HG03521 (cell line): Measurements from ENCODE around the gene CXCL16.
"Not testable (repeated sequence)": the region's sequence is repeated elsewhere in the genome, so short reads cannot be mapped to it uniquely, and the experiment has no call there.

ENCODE experiments used
- ATAC-seq: cut with Tn5 transposase; IDR thresholded peaks from one replicate; pipeline ENCODE4 v1.9.1; 2021; ENCODE audit warnings: mild to moderate bottlenecking, moderate library complexity; ENCODE audit not compliant: unreplicated experiment

CXCL16 gene

DNA sequence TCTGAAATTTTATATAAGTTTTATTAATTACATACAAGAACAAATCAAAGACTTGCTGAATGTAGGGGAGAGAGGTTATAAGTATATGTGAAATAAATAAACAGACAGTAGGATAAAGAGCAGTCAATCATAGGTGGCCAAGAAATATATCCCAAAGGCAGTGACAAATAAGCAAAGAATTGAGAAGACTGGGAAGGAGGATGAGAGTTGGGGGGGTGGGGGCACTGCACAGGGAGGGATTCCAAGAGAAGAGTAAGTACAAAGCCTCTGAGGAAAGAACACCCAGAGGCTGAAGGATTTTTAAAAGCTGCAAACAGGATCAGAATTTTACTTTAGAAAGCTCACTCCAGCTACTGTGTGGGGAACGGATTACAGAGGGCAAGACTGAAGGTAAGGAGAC is 38.6 kb downstream of the CXCL16 start:
- ATAC-seq, result no peak

DNA sequence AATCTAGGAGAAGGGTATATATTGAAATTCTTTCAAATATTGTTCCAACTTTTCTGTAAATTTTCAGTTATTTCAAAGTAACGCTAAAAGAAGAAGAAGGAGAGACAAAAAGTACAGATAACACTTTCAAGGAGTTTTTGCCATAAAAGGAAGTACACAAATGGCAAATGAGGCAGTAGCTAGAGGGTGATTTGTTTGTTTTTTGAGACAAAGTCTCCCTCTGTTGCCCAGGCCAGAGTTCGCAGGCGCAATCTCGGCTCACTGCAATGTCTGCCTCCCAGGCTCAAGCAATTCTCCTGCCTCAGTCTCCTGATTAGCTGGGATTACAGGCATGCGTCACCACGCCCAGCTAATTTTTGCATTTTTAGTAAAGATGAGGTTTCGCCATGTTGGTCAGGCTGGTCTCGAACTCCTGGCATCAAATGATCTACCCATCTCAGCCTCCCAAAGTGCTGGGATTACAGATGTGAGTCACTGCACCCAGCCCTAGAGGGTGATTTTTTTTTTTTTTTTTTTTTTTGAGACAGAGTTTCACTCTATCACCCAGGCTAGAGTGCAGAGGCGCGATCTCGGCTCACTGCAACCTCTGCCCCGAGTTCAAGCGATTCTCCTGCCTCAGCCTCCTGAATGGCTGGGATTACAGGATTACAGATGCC is 40.2 kb downstream of the CXCL16 start:
- ATAC-seq, result not testable (repeated sequence)

DNA sequence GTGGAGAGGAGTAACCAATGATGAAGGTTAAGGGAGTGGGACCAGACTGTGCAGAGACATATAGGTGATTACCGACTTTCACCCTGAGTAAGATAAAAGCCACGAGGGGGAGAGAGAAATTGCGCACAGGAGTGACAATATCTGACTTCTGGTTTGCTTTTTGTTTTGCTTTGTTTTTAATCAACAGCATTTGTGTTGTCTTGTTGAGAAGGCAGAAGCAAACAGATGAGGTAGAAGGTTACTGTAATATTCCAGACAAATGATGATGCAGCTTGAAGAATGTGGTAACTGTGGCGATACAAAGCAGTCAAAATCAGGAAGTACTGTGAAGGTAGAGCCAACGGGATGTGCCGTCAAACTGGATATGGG is 43.3 kb downstream of the CXCL16 start:
- no peak for ATAC-seq

DNA sequence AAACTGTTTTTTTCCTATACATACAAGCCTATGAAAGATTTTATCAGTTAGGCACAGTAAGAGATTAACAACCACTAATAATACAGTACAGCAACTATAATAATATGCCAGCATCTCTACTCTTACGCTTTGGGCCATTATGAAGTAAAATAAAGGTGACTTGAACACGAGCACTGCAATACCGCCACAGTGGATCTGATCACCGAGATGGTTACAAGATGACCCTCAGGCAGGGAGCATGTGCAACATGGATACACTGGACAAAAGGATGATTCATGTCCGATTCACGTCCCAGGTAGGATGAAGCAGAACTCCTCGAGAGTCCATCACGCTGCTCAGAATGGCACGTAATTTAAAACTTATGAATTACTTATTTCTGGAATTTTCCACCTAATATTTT is 46.3 kb downstream of the CXCL16 start:
- no peak for ATAC-seq

DNA sequence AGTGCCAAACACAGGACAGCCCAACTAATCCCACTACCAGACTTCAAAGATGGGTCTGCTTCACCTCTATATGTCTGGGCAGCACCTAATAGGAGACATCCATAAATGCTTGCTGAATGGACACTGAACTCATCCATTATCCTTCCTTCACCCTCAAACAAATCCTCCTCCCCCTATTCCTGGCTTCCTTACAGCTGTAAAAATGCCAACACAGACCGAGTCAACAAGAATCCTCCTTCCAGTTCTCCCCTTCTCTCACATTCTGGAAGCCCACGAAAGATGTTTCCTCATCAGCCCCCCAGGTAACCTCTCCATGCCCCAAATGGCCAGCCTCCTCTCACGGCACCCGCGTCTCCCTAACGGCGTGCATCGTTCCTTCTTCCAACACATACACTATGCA is 48.0 kb downstream of the CXCL16 start:
- ATAC-seq, result no peak

DNA sequence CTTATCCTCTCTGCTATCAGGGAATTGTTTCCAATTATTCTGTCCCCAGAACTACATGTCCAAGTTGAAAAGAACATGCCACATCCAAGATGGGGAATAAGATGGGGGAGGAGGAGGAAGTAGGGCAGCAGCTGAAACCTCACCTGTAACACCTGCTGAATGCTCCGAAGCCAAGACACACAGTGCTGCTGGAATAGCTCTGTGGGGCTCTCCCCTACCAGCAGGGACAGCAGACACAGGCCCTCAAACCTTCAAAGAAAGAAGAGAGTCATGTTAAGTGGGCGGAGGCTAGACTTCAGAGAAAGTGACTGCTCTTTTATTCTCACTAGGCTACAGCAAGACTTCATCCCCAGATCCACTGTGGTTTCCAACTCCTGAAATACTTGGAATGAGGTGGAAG is 49.0 kb downstream of the CXCL16 start:
- no peak for ATAC-seq

DNA sequence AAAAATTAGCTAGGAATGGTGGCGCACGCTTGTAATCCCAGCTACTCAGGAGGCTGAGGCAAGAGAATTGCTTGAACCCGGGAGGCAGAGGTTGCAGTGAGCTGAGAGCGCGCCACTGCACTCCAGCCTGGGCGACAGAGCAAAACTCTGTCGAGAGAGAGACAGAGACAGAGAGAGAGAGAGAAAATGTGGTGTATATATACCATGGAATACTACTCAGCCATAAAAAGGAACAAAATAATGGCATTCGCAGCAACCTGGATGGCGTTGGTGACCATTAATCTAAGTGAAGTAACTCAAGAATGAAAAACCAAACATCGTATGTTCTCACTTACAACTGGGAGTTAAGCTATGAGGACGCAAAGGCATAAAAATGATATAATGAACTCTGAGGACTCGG is 49.9 kb downstream of the CXCL16 start:
- ATAC-seq, result not testable (repeated sequence)

DNA sequence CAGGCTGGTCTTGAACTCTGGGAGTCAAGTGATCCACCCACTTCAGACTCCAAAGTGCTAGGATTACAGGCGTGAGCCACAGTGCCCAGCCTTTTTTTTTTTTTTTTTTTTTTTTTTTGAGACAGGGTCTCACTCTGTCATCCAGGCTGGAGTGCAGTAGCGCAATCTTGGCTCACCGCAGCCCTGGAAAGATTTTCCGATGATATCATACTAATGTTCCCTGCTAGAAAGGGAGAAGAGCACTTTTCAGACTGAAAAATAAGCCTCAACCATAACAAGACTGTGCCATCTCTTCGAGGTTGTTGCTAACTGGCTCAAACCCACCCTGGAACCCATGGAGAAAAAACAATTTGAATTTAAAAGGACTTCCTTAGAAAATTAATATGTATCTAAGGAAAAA is 56.0 kb downstream of the CXCL16 start:
- ATAC-seq, result not testable (repeated sequence)
